Activated CD4-positive, alpha-beta T cell treated with anti-CD3 and anti-CD28 coated beads for 4 hours (primary cell): ENCODE data around the gene MCHR2.

Source experiments
- DNase-seq, 2 donors: peaks; one replicate each; pipeline ENCODE4 v3.0.0-alpha.2; 2020

MCHR2 gene

DNA sequence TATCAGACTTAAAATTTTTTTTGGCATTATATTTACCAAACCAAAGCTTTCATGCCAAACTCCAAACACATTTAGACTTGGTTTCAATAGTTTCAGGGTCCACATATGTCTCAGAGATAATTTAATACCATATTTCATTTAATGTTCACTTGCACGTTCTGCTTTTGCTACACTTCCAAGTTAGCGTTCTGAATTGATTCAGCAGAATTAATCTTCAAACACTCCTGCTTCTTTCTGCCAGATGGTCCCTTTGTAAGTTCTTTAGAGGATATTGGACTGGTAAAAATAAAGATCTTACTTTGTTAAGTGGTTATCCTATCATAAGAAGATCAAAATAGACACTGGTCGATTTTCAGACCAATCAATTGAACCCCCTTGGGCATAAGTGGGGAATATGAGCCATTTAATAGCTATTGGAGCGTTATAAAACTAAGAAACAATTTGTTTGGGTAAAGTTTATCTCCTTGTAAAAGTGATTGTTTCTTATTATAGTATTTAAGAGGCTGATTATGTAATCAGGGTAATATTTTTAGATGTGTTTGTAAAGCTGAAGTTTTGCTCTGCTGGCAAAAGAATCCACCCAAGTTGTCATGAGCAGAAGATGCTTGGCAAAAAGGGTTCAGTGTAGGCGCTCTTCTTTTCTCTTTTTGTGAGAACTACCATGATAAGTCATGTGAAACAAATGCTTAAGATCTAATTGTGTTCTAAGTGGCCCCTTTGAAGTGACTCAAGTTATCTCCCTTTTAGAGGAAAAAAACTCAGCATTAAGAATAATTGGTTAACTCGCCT is 92.2 kb downstream of the MCHR2 start:
- no peak for DNase-seq

DNA sequence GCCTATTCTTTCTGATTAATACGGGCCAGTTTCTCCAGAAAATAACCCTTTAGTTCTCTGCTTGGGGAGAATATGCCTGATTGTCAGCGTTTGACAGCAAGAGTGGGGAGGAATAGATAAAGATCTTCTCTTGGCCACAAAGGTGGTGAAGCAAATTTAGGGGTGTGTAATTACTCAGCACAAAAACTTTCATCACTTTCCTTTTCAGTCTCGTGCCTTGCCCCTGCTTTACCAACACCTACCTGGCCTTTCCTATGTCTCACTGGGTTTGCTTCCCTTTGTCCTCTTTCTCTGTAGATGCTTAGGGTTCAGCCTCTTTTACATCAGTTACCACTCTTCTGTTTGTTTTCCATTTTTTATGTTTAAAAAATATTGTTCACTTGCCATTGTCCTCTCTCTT is 99.2 kb downstream of the MCHR2 start:
- no peak for DNase-seq

DNA sequence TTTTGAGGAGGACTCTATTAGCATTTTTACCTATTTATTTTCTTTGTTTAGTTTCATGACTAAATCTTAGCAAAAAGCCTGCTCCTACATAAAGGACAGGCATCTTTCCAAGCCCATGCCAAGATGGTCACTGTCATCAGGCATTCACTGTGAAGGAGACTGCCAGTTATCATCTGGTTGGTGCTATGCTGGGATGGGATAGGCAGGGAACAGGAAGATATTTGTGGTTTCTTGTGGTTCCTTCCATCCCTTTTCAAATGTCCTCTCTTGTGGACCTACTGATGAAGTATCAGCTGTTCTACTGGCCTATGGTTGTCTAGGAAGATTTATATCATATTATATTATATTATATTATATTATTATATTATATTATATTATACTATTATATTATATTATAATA is 107.0 kb downstream of the MCHR2 start:
- DNase-seq: no peak

DNA sequence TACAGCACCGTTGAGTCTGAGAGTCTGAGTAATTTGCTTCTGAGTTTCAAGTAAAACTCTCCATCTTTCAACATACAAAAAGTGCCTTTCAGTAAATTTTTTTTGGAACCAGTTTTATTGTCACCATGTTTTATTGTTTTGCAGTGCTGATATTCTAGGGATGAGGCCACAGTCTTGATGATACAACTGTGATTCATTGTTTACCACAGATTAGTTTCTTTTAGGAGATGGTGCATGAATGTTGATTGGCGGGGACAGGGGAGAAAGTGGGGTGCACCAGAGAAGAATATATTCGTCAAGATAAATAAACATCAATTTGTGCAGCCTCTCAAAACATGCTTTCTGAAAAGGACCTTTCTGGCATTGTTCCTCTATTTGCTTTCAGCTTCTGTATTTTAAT is 109.0 kb downstream of the MCHR2 start:
- DNase-seq: no peak

DNA sequence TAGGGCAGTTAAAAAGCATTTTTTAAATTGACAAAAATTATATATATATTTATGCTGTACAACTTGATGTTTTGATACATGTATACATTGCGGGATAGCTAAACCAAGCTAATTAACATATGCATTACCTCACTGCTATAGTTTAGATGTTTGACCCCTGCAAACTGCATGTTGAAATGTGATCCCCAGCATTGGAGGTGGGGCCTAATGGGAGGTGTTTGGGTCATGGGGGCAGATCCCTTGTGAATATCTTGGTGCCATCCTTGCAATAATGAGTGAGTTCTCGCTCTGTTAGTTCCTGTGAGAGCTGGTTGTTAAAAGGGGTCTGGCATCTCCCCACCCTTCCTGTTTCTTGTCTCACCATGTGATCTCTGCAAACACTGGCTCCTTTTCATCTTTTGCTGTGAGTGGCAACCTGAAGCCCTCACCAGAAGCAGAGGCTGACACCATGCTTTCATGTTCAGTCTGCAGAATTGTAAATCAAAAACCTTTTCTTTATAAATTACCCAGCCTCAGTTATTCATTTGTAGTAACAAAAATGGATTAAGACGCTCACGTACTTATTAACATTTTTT is 111.8 kb downstream of the MCHR2 start:
- DNase-seq: no peak

DNA sequence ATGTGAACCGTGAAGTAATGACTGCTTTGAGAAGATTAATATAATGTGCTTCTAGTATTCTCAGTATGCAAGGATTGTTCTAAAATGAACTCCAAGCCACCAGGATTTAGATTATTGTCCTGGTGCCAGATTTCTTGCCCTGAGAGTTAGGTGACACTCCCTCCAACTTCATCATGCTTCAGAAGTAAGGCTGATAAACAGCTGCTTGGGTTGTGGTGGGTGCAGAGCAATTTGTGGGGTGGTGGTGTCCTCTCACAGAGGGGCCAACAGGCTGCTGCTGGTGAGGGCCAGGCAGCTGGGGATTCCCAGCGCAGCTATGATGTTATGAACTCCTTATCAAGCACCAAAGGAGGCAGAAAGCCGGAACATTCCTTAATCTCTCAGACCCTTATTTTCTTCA is 114.6 kb downstream of the MCHR2 start:
- no peak for DNase-seq

DNA sequence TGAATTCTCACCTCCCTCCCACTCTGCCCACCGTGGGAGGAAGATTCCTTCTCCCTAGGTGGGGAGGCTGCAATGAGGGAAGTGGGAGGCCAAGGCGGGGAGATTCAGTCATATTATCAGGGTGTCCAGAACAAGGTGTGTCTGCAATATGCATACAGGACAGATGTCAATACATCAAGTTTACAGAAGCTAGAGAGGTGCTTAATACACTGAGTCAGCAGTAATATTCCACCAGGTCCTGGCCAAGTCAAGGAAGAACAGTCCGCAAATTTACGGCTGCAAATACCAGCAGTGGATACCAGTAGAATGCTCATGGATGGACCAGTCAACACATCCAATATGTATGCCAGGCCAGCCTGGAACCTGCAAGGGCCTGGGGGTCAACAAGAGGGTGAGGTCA is 119.0 kb downstream of the MCHR2 start:
- DNase-seq: no peak

DNA sequence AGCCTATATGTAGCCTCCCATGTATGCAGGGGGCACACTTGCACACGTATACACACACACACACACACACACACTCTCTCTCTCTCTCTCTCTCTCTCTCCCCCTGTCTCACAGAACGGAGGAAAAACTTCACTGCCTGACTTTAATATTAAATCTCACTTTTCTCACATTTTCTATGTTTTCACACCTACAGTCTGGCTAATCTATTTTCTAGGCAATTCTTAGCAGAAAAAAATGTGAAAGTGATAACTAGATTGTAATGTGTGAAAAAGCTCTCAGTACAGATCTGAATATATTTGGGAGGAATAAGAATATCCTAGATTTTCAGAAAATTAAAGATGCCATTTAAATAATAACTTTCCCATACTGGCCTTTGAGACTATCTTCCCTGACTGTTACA is 120.9 kb downstream of the MCHR2 start:
- no peak for DNase-seq

DNA sequence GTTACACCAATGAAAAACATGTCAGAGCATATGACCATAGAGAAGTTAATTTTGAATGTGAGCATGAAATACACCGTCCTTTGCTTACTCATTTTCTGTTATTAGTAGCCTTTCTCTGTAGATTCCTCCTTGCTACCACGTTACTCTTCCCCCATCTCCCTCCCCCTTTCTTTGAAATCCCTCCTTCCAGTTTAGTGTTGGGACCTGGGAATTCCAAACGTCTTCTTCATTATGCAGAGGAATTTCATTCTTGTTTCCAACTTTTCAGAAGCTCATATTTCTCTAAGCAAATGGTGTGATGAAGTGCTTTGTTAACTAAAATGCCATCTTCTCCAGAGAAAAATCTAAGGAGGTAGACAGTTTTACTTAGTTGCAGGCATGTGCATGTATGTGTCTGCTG is 122.4 kb downstream of the MCHR2 start:
- no peak for DNase-seq
